ENCODE measurements around the gene STX3. TPM values are rescaled to one million over a fixed set of nuclear protein-coding genes. Genes with fewer than 3 reads are reported as not detected.

The STX3 gene
- 16.8 and 21.7 TPM in 2 replicates for total RNA-seq

DNA sequence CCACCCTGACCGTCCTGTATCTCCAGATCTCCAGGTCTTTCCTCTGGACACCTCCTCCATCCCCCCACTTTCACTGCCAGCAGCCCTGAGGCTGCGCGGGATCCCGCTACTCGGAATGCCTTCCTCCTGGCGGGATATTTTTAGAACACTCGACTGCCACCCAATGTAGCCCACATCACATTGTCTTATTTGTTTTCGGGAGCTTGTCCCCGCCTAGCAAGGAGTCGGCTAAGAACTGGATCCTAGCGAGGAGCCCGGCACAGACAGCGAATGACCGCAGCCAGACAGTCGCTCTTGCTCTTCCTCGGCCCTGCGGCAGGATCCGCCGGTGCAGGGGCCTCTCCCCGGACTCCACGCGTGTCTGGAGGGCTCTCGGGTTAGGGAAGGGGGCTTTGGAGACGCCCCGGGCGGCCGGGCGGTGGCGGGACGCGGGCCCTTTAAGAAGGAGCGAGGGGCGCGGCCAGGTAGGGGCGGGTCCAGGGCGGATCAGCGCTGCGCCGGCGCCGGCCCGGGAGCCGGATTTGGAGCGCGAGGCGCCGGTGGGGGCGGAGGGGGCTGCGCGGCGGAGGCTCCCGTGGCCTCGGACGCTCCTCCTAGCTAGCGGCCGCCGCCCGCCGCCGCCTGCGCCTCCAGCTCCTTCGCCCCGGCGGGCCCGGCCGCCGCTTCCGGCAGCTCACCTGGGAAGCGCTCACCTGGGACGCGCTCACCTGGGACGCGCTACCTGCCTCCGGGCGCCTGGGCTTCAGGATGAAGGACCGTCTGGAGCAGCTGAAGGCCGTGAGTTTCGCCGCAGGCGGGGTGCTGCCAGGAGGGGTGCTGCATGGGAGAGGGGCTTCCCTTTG lies at the start of gene STX3:
Gene STX3, plus strand, starts transcription at position 518 of the 842 bp plus-strand sequence. Its CDS starts 230 bp downstream, at position 748.

DNA sequence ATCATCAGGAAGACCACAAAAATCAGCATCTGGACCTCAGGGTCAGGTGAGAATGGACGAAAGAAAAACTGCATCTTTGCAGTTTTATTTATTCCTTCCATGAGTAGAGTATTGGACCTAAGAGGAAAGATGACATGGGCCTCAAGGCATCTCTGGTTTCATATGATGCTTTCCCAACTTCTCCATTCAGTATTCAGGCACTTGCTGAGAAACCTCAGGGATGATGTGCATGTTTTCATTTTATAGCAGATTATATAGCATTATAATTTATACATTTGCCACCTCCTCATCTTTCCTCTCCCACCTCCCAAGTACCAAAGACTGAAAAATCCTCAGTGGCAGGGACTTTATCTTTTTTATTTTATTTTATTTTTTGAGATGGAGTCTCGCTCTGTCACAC lies 41.4 kb upstream of the STX3 start, which contains the start of gene OR10V1:
Gene OR10V1, minus strand, starts transcription at position 101 of the 400 bp plus-strand sequence. Its CDS starts 0 bp downstream, at position 101.

DNA sequence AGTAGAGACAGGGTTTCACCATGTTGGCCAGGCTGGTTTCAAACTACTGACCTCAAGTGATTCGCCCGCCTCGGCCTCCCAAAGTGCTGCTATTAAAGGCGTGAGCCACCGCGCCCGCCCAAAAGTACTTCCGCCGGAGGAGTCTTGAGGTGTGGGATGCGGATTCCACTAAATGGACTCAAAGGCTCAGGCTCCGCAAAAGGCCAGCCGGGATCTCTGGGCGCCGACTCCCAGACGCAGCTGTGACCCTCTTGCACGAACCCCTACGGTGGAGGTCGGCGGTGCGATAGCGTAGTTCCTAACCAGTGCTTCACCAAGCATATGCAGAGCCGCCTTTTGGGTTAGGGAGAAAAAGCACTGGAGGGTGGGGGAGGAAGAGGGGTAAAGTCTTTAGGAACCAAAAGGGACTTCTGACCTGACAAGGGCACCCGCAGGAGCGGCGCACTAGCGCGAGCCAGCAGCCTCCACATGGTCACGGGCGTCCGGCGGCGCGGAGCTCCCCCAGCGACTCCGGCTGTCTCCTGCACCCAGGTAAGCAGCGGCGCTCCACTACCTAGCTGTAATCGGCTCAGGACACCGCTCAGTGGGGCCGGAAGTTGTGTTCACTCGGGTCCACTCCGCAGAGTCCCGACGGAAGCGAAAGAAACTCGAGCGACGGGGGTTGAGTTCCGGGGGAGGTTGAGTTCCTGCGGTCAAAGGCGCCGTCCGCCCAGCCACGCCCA lies 55.2 kb downstream of the STX3 start, which contains the start of gene MRPL16:
Gene MRPL16, minus strand, starts transcription at position 590 of the 722 bp plus-strand sequence. Its CDS starts 120 bp downstream, at position 470.

DNA sequence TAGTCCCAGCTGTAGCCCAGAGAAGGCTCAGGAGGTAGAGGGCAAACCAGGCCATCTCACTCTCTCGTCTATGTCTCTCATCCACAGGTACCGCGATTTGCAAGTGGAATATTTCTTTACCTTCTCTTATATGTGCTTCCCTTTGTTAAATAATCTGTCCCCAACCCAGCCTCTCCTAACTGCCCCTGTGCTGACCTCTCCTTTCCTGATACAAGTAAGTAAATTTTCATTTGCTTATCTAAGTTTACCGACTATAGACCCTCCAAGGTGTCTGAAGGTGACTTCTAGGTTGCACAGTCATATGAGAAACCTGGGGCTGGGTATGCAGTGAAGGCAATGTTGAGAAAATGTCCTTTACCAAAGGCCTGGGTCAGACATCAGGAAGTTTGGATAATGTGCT lies 90.2 kb downstream of the STX3 start, which contains the start of gene CBLIF:
Gene CBLIF, minus strand, starts transcription at position 101 of the 400 bp plus-strand sequence. Its CDS starts 46 bp downstream, at position 55.

Other genes starting within 250 kb of the STX3 start
- gene OR4D9, start 243.8 kb upstream of the STX3 start, total RNA-seq, result not detected in 2 replicates
- gene OSBP, start 139.6 kb upstream of the STX3 start, total RNA-seq, result 28.4 and 30.3 TPM in 2 replicates
- 15.6 and 15.8 TPM in 2 replicates for gene PATL1, start 86.3 kb upstream of the STX3 start, total RNA-seq
- not detected in 2 replicates for gene OR10V1, start 41.5 kb upstream of the STX3 start, total RNA-seq
- 25.9 and 26.1 TPM in 2 replicates for gene MRPL16, start 55.4 kb downstream of the STX3 start, total RNA-seq
- gene CBLIF, start 90.1 kb downstream of the STX3 start, total RNA-seq, result not detected in 2 replicates
- not detected in 2 replicates for gene TCN1, start 111.1 kb downstream of the STX3 start, total RNA-seq
- not detected in 2 replicates for gene OOSP3, start 123.4 kb downstream of the STX3 start, total RNA-seq
- gene OOSP1, start 183.1 kb downstream of the STX3 start, total RNA-seq, result not detected in 2 replicates
- not detected in 2 replicates for gene OOSP4A, start 208.7 kb downstream of the STX3 start, total RNA-seq

Measured in hair follicle dermal papilla cell (primary cell).